Bronchial epithelial cell (primary cell): ENCODE data around the gene NCOA6. TPM values are rescaled to one million over a fixed set of nuclear protein-coding genes. Genes with fewer than 3 reads are reported as not detected.

ENCODE experiments used
- DNase-seq: peaks from one replicate; pipeline ENCODE4 v3.0.0-alpha.2; 2010; ENCODE audit warnings: low read depth
- FAIRE-seq: peaks from 2 replicates; lab custom pipeline; 2011; peaks lifted over from hg19 to GRCh38; lab: Jason Lieb, UNC
- H3K27me3 ChIP-seq: 2 replicates; pipeline ENCODE4 v1.5.1; 2011; ENCODE audit warnings: low read length; ENCODE audit not compliant: control insufficient read depth, insufficient read depth
- H3K36me3 ChIP-seq: 2 replicates; pipeline ENCODE4 v1.5.1; 2011; ENCODE audit warnings: low read length; ENCODE audit not compliant: control insufficient read depth, insufficient read depth
- H3K4me3 ChIP-seq: 2 replicates; pipeline ENCODE4 v1.5.1; 2011; ENCODE audit warnings: mild to moderate bottlenecking, low read depth, low read length, control low read depth
- CTCF ChIP-seq: IDR thresholded peaks from 2 replicates; pipeline ENCODE4 v1.5.1; 2011; ENCODE audit warnings: mild to moderate bottlenecking, moderate library complexity, low read length, control low read depth, inconsistent platforms; ENCODE audit not compliant: insufficient read depth, severe bottlenecking
- total RNA-seq: library from RNA; depleted of rRNA; stranded (reverse); fragments of >200 nt; gene quantifications from 2 replicates; pipeline ENCODE4 v1.2.1, GENCODE V29; 2014

The NCOA6 gene
- total RNA-seq, 1 donor from 2014 or later = 5.5 TPM

- Histone ChIP-seq H3K36me3 (no peaks in the 10 kb centered on the region), H3K27me3 (no peaks in the 10 kb centered on the region), H3K4me3 (no peak overlapping the region)
- no peak for FAIRE-seq
- TF ChIP-seq CTCF = no peak
- no peak for DNase-seq
These were observed 34.5 kb upstream of the NCOA6 start for GRCh38 chr20:34859826-34860545.

GRCh38 chr20:34859367-34859766, 33.9 kb upstream of the NCOA6 start:
- H3K36me3 ChIP-seq = no peaks in the 10 kb centered on the region
- no peak for TF ChIP-seq CTCF
- H3K4me3 ChIP-seq = no peak overlapping the region
- no peaks in the 10 kb centered on the region for H3K27me3 ChIP-seq
- FAIRE-seq (no peak), DNase-seq (no peak)

GRCh38 chr20:34852298-34852697, 26.8 kb upstream of the NCOA6 start:
- DNase-seq (no peak), FAIRE-seq (no peak)
- H3K4me3 ChIP-seq = no peak overlapping the region
- no peaks in the 10 kb centered on the region for H3K36me3 ChIP-seq
- TF ChIP-seq CTCF = no peak
- H3K27me3 ChIP-seq = no peaks in the 10 kb centered on the region

GRCh38 chr20:34850969-34851368, 25.5 kb upstream of the NCOA6 start:
- Histone ChIP-seq H3K4me3 (no peak overlapping the region), H3K36me3 (no peaks in the 10 kb centered on the region), H3K27me3 (no peaks in the 10 kb centered on the region)
- FAIRE-seq = no peak
- no peak for TF ChIP-seq CTCF
- no peak for DNase-seq

GRCh38 chr20:34849778-34850177, 24.3 kb upstream of the NCOA6 start:
- FAIRE-seq = peak; percentile 73
- DNase-seq = no peak
- Histone ChIP-seq H3K36me3 (no peaks in the 10 kb centered on the region), H3K27me3 (no peaks in the 10 kb centered on the region), H3K4me3 (no peak overlapping the region)
- TF ChIP-seq CTCF = no peak

GRCh38 chr20:34848597-34848996, 23.1 kb upstream of the NCOA6 start:
- no peak for DNase-seq
- H3K36me3 ChIP-seq = no peaks in the 10 kb centered on the region
- no peak overlapping the region for H3K4me3 ChIP-seq
- no peak for FAIRE-seq
- no peaks in the 10 kb centered on the region for H3K27me3 ChIP-seq
- no peak for TF ChIP-seq CTCF
